A673 (cell line): ENCODE results near the gene MBNL2.

ENCODE experiments used
- EZH2 ChIP-seq: fragments of 200-600 bp; sonication (generic); IDR thresholded peaks from 2 replicates; pipeline ENCODE4 v1.6.1; 2017; ENCODE audit warnings: borderline replicate concordance, low read depth, mild to moderate bottlenecking, mixed read lengths, antibody characterized with exemption, low read length; ENCODE audit not compliant: poor library complexity, severe bottlenecking
- TF ChIP-seq, protein P1 (sequence below): fragments of 300-800, 200-600 bp; sonication (generic); conservative IDR thresholded peaks from 2 replicates; pipeline ENCODE4 v1.5.1; 2017; ENCODE audit warnings: low read depth, mild to moderate bottlenecking, antibody characterized with exemption, low read length, moderate library complexity, mixed read lengths

DNA sequence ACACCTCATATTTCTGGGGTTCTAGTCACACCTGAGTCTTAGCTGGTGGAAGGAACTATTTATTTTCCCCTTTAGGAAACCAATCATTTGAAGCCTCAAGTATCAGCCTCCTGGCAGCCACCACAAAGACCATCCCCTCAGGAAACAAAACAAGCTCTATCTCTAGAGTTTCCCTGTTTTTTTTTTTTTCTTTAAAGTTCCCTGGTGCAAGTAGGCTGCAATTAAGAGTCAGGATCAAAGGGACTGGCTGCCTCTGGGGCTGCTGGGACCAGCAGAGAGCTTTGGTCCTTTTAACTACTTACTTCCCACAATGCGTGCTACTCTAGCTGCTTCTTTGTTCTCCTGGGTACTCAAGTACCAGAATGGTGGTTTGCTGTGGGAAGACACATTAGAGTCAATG lies 11.4 kb downstream of the MBNL2 start:
- TF ChIP-seq, protein P1, sequence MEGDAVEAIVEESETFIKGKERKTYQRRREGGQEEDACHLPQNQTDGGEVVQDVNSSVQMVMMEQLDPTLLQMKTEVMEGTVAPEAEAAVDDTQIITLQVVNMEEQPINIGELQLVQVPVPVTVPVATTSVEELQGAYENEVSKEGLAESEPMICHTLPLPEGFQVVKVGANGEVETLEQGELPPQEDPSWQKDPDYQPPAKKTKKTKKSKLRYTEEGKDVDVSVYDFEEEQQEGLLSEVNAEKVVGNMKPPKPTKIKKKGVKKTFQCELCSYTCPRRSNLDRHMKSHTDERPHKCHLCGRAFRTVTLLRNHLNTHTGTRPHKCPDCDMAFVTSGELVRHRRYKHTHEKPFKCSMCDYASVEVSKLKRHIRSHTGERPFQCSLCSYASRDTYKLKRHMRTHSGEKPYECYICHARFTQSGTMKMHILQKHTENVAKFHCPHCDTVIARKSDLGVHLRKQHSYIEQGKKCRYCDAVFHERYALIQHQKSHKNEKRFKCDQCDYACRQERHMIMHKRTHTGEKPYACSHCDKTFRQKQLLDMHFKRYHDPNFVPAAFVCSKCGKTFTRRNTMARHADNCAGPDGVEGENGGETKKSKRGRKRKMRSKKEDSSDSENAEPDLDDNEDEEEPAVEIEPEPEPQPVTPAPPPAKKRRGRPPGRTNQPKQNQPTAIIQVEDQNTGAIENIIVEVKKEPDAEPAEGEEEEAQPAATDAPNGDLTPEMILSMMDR, result no peak
- no peak for TF ChIP-seq EZH2
